ENCODE data around the gene KPNA6. TPM values are rescaled to one million over a fixed set of nuclear protein-coding genes. Genes with fewer than 3 reads are reported as not detected.
A peak's percentile ranks its signal among the peaks of the same experiment; 100 is the strongest.

KPNA6 gene
- total and polyA plus RNA-seq, 9 of the 15 experiments (the other 6 are each of a cell fraction or from before 2014, with no cell fraction given) = 20.1 to 54.6 (median 32.2) TPM

DNA sequence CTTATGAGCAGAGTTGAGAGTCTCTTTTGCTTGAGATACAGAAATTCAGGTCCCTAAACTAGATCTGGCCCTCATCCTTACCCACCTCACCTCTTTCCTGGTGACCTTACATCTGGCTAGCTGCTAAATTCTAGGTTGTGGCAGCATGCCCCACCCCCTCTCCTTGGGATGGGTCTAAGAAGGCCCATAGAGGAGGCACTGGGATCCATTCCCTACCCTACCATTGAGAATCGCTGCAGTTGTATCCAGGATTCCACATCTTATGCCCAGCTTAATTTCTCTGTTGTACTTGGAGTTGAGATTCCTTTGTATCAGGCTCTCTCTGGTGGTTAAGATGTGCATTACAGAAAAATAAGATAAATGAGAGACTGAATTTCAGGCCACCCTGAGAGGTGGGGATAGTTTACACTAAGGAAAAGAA, 44.6 kb upstream of the KPNA6 start (continued):
- TF ChIP-seq, protein P1, sequence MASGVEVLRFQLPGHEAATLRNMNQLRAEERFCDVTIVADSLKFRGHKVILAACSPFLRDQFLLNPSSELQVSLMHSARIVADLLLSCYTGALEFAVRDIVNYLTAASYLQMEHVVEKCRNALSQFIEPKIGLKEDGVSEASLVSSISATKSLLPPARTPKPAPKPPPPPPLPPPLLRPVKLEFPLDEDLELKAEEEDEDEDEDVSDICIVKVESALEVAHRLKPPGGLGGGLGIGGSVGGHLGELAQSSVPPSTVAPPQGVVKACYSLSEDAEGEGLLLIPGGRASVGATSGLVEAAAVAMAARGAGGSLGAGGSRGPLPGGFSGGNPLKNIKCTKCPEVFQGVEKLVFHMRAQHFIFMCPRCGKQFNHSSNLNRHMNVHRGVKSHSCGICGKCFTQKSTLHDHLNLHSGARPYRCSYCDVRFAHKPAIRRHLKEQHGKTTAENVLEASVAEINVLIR (CRISPR knock-in tag; IDR thresholded peaks at IDR 0.05) = no peak
- TF ChIP-seq BRF1 (IDR thresholded peaks at IDR 0.05; ENCODE audit: borderline replicate concordance, extremely low read depth, insufficient read length) (no peak), CTCF (IDR thresholded peaks at IDR 0.05 in 2 of 3, conservative IDR thresholded peaks at IDR 0.05 in 1 of 3; ENCODE audit: insufficient read depth in 2 of 3, low read depth in 1 of 3, low read length in 3 of 3) (peak; percentile 60 to 88 (median 76); a peak in 5 of 6 replicates), FOXK1 (CRISPR knock-in tag; IDR thresholded peaks at IDR 0.05; ENCODE audit: borderline replicate concordance) (no peak), SMC3 (conservative IDR thresholded peaks at IDR 0.05; ENCODE audit: insufficient read depth, low read depth, low read length) (peak; percentile 77), CBX5 (IDR thresholded peaks at IDR 0.05; ENCODE audit: borderline replicate concordance, low read depth) (no peak), OTX1 (CRISPR knock-in tag; IDR thresholded peaks at IDR 0.05) (no peak), MYNN (IDR thresholded peaks at IDR 0.05) (no peak), MYNN (CRISPR knock-in tag; IDR thresholded peaks at IDR 0.05) (no peak), KAT7 (CRISPR knock-in tag; IDR thresholded peaks at IDR 0.05; ENCODE audit: borderline replicate concordance) (no peak), POLR2A (conservative IDR thresholded peaks at IDR 0.05) (0 out of 2 replicates have a peak, but pooled peaks have one; percentile 54), CREB1 (IDR thresholded peaks at IDR 0.05) (no peak), CREB1 (CRISPR knock-in tag; IDR thresholded peaks at IDR 0.05) (no peak), SAFB (IDR thresholded peaks at IDR 0.05; ENCODE audit: borderline replicate concordance, low read depth, low read length) (no peak), NFRKB (IDR thresholded peaks at IDR 0.05; ENCODE audit: low read depth) (no peak), RBM14 (IDR thresholded peaks at IDR 0.05; ENCODE audit: borderline replicate concordance, insufficient read depth, low read depth, low read length) (no peak), NR1H2 (CRISPR knock-in tag; IDR thresholded peaks at IDR 0.05) (no peak), SRSF1 (IDR thresholded peaks at IDR 0.05; ENCODE audit: low read depth, low read length) (no peak), TBP (optimal IDR thresholded peaks at IDR 0.05; ENCODE audit: low read depth, low read length) (no peak), ZSCAN32 (CRISPR knock-in tag; IDR thresholded peaks at IDR 0.05) (no peak), ZBTB33 (CRISPR knock-in tag; IDR thresholded peaks at IDR 0.05) (peak; percentile 24; the same call in 1 of the 2 replicates), CHCHD3 (CRISPR knock-in tag; IDR thresholded peaks at IDR 0.05) (no peak), RNF2 (IDR thresholded peaks at IDR 0.05) (no peak), PRMT5 (CRISPR knock-in tag; IDR thresholded peaks at IDR 0.05) (no peak)
- TF ChIP-seq, protein P2, sequence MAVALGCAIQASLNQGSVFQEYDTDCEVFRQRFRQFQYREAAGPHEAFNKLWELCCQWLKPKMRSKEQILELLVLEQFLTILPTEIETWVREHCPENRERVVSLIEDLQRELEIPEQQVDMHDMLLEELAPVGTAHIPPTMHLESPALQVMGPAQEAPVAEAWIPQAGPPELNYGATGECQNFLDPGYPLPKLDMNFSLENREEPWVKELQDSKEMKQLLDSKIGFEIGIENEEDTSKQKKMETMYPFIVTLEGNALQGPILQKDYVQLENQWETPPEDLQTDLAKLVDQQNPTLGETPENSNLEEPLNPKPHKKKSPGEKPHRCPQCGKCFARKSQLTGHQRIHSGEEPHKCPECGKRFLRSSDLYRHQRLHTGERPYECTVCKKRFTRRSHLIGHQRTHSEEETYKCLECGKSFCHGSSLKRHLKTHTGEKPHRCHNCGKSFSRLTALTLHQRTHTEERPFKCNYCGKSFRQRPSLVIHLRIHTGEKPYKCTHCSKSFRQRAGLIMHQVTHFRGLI (CRISPR knock-in tag; IDR thresholded peaks at IDR 0.05) = no peak
